Tongue (tissue), 2 donors: ENCODE data around the gene THBD. TPM values are rescaled to one million over a fixed set of nuclear protein-coding genes. Genes with fewer than 3 reads are reported as not detected.

Experiments
- DNase-seq: peaks from one replicate; pipeline ENCODE4 v3.0.0-alpha.2; 2015
- total RNA-seq: library from RNA; depleted of rRNA; stranded (reverse); fragments of >200 nt; gene quantifications from one replicate; pipeline ENCODE4 v1.2.3, GENCODE V29; 2014

Gene THBD
- total RNA-seq, 1 donor from 2014 or later = 26.6 TPM

DNA sequence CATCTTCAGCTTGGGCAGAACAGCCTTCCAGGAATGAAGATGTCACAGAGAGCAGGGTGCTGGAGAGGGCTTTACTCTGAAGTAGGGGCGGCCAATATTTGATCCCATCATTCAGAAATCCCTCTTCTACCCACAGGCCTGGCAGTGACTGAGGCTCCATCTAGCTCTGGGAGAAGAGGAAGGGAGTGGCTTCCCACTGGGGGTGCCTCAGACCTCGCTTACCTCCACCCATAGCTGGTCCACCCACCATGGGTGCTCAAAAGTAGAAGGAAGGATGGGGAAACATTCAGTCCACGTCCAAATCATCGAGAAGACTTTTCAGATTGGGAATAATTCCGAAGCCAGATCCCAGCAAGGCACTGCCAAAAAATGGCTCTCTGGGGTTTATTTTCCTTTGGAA, 11.8 kb upstream of the THBD start:
- no peak for DNase-seq

DNA sequence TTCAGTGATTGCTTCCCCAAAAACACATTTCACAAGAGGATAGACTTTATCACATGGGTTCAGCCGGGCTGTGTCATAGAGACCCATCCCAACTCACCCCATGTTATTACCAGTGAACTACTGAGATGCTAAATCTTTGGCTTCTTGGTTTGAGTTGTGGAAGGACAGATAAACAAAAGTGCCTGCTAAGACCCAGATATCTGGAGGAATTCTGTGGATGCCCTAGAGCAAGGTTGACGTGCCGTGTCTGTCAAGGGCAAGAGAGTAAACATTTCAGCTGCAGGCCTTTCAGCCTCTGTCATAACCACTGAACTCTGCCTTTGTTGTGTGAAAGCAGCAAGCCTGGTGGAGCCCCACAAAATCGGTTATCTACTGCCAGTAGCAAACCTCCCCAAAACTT, 11.2 kb upstream of the THBD start:
- no peak for DNase-seq

DNA sequence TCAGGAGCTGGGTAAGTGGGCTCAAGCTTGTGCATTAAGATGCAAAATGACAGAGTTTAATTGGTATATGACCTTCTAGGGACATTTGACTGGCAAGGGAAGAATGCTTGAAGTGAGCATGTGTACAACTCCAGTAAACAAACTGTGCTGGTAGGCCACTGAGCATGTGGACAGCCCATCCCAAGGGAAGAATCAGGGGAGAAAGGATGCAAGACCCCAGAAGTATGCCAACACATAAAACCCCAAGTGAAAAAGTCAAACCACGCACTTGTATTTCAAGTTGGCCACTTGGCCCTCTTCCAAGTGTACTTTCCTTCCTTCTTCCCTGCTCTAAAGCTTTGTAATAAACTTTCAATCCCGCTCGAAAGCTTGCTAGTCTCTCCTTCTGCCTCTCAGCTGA, 10.4 kb upstream of the THBD start:
- no peak for DNase-seq

DNA sequence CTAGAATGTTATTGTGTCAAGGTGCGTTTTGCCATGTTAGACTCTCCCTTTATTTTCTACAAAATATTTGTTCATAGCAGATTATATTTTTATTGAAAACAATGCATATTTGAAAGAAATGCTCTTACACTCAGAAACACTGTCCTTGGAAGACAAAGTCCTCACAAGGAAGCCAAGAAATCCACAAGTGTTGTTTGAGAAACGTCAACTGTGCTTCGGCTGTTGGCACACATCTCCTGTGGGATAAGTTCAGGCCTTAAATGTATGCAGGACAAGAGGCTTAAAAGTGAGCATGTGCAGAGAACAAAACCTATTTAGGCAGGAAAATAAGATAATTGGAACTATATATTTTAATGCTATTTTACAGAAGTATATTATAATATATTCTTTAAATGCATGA, 9.5 kb upstream of the THBD start:
- DNase-seq = no peak

DNA sequence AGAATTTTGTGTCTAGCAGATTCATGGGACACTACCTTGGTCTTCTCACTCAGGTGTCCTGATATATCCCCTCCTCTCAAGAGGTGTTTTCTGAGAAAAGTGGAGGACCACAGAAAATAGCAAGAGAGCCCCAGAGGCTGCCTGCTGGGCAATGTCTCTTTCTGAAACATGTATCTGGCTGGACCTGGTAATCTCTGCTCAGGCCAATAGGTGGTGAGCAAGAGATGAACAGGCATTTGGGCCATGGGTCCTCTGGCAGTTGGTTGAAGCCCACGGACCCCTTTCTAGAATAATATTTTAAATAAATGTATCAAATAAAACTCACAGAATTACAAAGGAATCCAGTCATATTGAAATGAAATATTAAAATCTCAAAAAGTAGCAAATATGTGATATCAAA, 8.8 kb upstream of the THBD start:
- no peak for DNase-seq

DNA sequence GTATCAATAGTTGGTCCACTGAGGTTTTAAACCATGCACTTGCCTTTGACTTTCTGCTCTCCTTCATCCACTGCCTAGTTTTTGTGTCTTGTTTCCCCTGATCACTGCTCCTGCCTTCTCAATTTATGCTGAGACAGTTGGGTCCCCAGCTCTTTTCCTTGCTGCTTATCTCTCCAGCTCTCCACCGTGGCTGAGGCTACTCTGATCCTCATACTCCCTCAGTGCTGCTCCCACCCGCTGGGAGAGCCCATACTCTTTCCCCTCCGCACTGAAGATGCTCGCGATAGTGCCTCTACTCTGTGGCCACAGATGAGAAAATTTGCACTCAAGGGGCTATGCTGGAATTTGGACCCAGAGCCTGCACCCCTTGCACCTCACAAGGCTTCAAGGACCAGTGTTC, 3.4 kb upstream of the THBD start:
- no peak for DNase-seq

DNA sequence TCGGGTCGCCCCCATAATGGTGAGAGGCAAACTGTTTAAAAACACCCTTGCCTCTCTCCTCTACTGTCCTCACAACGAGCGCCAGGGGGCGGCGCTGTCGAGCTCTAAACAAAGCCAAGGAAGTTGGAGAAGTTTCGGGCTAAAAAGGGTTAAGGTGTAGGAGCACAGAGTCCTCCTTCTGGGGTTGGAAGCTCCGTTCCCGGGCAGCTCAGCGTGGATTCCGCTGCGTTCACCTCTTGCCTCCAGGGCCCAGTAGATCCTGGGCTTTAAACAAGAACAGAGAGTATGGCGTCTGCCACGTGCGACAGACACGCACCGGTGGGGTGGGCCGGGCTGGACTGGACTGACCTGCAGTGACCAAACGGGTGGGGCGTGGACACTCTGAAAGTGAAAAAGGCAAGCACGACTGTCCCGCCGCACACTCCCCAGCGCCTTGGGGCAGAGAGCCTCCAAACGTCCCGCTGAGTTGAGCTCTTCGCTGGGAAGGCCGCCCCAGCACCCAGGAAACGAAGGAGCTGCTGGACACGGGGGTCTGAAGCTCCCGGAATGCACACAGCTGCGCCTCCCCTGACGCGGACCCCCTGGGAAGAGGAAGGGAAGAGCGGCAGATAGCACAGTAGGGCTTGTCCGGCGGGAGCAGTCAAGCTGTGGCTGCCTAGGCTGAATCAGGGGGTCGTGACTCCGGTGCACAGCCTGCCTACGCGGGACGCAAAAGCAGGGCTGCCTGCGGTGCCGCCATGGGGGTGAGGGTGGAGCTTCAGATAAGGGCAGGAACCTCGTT, 1.6 kb upstream of the THBD start:
- peak; percentile 95 for DNase-seq

DNA sequence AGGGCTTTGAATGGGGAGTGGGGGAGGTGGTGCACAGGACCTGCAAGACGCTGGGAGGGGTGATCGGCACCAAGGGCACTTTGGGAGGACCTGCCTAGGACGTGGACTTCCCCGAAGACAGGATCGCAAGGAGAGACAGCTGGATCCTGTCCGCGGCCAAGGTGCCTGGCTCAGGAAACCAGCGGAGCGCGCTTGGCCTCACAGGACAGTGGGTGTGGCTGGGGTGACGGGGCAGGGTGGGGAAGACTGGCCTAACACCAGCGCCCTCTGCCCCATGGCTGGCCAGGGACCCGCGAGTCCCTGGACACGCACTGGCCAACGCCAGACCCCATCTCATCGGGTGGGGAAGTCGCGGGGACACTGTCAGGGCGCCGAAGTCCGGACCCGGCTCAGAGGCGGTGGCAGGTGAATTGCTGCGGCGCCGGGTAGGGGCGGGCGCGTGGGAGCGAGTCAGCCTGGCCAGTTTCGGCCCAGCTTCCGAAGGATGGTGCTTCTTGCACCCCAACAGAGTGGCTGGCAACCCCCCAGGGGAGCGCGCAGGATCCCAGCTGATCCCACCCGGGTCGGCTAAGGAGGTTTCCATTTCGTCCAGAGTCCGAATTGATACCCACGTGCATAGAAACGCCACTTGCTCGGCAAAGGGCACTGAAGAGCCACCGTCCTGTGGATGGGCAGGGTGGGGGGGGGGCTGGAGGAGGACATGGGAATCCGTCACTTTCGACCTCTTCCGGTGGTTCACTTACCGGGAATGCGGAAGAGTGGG, 785 bp upstream of the THBD start:
- no peak for DNase-seq

DNA sequence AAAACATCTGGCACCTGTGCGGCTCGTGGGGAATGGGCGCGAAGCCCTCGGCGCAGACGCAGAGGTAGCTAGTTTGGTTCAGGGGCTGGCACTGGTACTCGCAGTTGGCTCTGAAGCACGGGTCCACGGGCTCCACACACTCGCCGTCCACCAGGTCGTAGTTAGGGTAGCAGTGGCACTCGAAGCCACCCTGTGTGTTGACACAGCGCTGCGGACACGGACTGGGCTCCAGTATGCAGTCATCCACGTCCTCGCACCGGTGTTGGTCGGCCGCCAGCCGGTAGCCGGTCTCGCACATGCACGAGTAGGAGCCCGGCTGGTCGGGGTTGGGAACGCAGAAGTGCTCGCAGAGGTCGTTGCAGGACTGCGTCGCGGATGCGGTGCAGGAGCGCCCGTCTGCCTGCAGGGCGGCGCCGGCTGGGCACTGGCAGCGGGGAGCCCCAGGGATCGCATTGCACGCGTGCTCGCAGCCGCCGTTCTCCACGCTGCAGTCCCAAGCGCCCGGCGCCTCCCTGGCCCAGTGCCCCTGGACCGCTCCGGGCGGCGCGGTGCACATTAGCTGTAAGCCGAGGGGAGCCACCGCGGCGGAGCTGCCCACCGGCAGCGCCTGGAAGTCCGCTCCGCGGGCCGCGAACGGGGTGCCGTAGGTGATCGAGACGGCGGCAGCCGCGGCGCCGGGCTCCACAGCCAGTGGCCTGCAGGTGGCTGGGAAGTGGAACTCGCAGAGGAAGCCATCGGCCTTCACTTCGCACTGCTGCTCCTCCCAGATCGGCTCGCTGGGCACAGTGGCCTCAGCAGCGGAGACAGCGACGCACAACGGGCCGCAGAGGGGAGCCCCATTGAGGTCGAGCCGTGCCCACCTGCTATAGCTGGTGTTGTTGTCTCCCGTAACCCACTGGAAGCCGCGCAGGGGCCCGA, 930 bp downstream of the THBD start:
- DNase-seq = peak; percentile 56

DNA sequence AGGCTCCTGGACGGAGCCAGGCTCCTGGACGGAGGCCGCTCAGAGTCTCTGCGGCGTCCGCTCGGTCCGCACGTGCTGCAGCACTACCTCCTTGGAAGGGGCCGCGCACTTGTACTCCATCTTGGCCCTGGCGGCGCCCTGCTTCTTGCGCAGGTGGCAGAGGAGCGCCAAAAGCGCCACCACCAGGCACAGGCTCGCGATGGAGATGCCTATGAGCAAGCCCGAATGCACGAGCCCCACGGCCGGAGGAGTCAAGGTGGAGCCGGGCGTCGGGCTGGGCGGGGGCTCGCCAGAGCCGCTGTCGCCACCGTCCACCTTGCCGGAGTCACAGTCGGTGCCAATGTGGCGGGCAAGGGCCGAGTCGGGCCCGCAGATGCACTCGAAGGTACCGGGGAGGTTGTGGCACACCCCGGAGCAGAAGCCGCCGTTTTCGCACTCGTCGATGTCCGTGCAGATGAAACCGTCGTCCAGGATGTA, 1.7 kb downstream of the THBD start:
- no peak for DNase-seq

DNA sequence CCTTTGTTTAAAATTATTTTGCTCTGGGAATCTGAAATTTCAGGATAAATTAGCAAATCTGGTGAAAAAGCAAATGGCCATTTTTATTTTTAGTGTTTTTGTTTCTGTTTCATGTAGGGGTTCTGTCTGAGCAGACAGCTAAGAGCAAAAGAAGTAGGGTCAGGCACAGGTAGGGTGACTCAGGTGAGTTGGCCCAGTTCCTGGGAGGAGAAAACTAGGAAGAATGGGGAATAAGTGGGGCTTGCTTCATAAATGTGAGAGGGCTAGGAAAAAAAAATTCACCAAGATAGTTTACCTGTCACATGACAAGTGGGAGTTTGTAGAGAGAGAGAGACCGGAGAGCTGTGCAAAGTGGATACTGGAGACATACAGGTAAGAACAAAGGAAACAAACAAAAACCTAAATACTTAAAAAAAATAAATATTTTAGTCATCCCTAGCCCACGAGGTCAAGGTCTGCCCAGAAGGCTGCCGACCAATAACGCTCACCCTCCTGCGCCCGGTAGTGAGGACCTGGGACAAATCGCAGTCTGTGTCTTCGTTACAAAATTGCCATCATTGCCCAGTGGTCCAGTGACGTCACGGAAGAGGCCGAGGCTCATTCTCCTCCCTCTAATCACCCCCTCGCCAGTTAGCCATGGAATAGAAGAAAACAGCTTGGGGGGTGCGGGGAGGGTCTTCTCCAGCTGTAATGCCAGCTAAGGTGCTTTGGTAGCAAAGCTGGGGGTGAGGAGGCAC, 2.3 kb downstream of the THBD start:
- no peak for DNase-seq

DNA sequence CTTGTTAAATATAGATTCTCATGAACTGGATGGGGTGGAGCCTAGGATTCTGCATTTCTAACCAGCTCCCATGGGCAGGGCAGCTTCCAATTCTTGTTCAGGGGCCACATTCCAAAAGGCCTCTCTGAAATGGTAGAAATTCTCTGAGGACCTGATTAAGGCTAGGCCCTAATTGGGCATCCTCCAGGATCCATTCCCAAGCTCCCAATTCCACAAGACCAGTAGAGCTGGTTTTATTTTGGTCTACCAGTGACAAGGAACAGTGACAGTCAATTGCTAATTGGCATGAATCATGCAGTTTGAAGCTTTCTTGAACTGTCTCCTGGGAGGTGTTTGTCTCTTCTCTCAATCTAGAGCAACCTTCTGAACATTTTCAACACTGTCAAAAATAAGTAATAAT, 3.0 kb downstream of the THBD start:
- no peak for DNase-seq

DNA sequence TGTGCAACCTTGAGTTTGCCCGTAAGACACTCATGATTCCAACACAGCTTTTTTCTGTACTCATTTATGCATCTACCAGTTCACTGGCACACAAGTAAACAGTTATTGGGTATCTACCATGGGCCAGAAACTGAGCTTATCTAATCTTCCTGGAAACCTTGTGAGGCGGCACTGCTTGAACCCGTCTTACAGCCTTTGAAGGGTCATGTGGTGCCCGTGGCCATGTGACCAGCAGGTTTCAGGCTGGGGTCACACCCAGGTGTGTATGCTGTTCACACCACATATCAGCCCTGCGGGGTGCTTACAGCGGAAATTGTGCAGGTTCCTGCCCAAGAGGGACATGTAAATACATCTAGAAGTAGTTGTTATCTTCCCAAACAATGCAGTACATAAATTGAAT, 6.1 kb downstream of the THBD start:
- no peak for DNase-seq

DNA sequence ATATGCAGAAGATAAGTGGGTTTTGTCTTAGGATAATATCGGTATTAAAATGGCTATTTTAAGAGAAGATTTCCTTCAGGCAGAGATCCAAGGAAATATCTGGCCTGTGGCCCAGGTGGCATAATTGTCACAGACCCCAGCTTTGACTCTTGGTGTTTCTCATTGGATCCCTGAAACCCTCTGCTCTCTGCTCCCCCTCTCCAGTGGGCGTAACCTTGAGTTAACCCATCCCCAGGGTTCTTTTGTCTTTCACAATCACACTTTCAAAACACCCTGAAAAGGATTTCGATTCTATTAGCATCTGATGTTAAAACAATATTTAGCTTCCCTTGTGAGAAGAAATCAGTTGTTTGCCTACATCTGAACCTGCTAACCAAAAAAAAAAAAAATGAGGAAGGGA, 7.2 kb downstream of the THBD start:
- no peak for DNase-seq

DNA sequence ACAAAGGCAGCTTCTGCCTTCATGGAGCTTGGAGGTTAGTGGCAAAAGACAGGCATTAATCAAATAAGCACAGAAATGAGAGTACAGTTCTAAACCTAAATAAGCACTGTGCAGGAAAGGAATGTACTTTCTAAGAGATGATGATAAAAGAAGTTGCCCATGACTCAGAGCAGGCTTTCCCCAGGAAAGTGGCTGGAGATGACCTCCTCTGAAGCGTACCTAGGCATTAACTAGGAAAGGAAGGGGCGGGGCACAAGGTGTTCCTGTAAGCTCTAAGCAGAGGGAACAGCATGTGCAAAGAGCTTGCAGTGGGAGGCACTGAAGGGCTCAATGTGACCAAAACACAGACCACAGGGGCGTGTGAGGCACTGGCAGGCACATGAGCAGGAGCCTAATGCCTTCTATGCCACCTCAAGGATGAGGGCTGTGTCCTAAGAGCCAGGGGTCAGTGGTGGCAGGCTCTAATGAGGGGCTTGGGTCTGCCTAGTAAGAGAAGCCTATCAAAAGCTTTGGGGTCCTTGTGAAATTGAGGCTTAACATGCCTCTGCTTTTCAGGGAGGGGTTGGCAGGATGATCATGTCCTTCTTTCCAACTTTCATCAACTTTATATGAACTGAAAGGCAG, 9.5 kb downstream of the THBD start:
- DNase-seq = no peak

DNA sequence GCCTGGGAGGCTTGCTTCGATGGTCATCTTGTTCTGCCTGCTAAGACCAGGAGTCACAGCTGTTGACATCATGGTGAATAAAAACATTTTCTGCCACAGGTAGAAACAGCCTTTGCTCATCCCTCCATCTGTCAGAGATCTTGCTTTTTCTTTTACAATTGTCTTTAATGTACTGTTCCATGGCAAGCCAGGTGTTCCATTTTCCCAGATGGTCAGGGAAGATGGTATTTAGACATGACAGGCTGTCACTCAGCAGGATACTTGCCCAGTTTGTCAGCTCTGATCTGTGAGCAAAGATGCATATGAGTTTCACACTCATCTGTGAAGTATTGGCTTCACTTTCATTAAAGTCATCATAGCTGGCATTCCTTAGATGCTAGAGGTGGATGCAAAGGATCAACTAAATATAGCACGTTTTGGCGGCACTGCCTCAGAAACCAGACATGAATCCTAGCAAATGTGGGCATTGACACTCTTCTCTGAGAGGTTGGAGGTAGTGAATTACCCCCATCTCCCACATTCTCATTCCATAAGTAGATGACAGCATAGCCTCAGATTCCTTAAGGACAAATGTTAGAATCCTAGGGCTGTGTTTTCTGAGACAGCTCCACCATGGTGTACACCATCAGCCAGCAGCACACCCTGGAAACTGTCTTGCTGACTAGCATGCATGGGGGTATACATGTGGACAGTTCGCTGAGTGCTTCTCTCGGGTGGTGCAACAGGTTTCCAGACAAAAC, 10.2 kb downstream of the THBD start:
- DNase-seq = no peak

DNA sequence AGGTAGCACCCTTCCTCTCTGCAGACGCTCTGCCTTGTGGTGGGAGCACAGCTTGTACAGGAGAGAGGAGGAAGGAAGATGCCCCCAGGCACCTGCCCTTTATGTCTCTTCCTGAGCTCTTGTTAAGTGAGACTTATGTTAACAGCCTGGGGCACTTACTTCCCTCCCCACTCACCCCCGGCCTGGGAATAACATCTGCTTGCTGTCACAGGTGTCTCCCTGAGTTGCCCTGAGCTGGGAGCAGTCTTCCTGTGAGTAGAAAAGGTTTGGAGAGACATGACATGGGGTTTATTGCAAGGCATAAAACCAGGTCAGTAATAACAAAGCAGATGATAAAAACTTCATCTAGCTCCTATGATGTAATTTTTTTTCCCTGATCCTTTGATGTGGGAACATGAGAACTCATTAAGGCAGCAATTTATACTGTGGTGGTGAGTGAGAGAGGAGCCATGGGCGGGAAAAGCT, 12.4 kb downstream of the THBD start:
- DNase-seq = no peak

DNA sequence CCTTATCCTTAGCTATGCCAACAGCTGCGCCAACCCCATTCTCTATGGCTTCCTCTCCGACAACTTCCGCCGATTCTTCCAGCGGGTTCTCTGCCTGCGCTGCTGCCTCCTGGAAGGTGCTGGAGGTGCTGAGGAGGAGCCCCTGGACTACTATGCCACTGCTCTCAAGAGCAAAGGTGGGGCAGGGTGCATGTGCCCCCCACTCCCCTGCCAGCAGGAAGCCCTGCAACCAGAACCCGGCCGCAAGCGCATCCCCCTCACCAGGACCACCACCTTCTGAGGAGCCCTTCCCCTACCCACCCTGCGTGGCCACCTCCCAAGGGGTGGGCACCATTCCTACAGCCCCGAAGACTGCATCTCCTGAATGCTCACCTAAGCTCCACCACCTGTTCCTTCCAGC, 13.1 kb downstream of the THBD start:
- no peak for DNase-seq

DNA sequence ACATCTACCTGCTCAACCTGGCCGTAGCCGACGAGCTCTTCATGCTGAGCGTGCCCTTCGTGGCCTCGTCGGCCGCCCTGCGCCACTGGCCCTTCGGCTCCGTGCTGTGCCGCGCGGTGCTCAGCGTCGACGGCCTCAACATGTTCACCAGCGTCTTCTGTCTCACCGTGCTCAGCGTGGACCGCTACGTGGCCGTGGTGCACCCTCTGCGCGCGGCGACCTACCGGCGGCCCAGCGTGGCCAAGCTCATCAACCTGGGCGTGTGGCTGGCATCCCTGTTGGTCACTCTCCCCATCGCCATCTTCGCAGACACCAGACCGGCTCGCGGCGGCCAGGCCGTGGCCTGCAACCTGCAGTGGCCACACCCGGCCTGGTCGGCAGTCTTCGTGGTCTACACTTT, 13.7 kb downstream of the THBD start:
- DNase-seq = no peak
